Nephron progenitor cell (in vitro differentiated cells): ENCODE data around the gene B4GAT1.

ENCODE experiments used
- DNase-seq: peaks from one replicate; pipeline ENCODE4 v3.0.0; 2021
- H3K27ac Mint-ChIP-seq: 2 replicates; pipeline ENCODE4 v1.8.0; 2021; ENCODE audit warnings: mild to moderate bottlenecking, moderate library complexity, mixed read lengths
- H3K27me3 Mint-ChIP-seq: 2 replicates; pipeline ENCODE4 v1.8.0; 2021; ENCODE audit warnings: mild to moderate bottlenecking, low read depth, mixed read lengths; ENCODE audit not compliant: poor library complexity
- H3K36me3 Mint-ChIP-seq: 2 replicates; pipeline ENCODE4 v1.8.0; 2021; ENCODE audit warnings: low read depth, mixed read lengths
- H3K4me1 Mint-ChIP-seq: 2 replicates; pipeline ENCODE4 v1.8.0; 2021; ENCODE audit warnings: mixed read lengths
- H3K4me3 Mint-ChIP-seq: 2 replicates; pipeline ENCODE4 v1.8.0; 2021; ENCODE audit warnings: mild to moderate bottlenecking, moderate library complexity, mixed read lengths
- H3K9me3 Mint-ChIP-seq: 2 replicates; pipeline ENCODE4 v1.8.0; 2021; ENCODE audit warnings: mild to moderate bottlenecking, moderate library complexity, mixed read lengths
- CTCF ChIP-seq: fragments of 200-600 bp; sonication (generic); IDR thresholded peaks from 2 replicates; pipeline ENCODE4 v1.5.0; 2021; ENCODE audit warnings: antibody characterized with exemption

Gene B4GAT1

GRCh38 chr11:66317723-66318599 lies 29.5 kb downstream of the B4GAT1 start:
- H3K27me3 Mint-ChIP-seq = no peaks in the 10 kb centered on the region
- peak; percentile 37 for DNase-seq
- no peak for TF ChIP-seq CTCF
- H3K36me3 Mint-ChIP-seq = no peaks in the 10 kb centered on the region
- peaks cover 16% of the 10 kb centered on the region for H3K9me3 Mint-ChIP-seq
- H3K27ac Mint-ChIP-seq = peak overlapping the region; percentile 97
- H3K4me1 Mint-ChIP-seq = peaks cover 72% of the 10 kb centered on the region
- peak overlapping the region; percentile 73 for H3K4me3 Mint-ChIP-seq

DNA sequence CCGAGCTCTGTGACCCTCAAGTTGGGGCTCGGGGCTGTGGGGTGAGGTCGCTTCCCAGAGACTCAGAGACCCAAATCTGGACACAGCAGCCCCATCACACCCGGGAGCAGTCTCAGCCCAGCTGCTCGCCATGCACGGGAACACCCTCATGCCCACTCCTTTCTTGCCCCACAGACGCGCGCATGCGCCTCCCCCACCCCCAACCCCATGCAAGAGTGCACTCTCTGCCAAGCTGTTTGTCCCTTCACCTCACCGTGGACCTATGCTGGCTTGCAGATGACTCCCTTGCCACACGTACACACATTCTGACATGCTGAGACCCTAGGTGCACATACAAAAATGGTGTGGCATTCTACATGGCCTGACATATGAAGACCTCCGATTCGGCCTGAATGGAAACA lies 30.1 kb downstream of the B4GAT1 start:
- no peak for DNase-seq
- Mint-ChIP-seq H3K27ac (peak overlapping the region; percentile 97), H3K4me3 (peak overlapping the region; percentile 73), H3K36me3 (no peaks in the 10 kb centered on the region), H3K27me3 (no peaks in the 10 kb centered on the region), H3K4me1 (peaks cover 66% of the 10 kb centered on the region), H3K9me3 (peaks cover 16% of the 10 kb centered on the region)
- no peak for TF ChIP-seq CTCF

DNA sequence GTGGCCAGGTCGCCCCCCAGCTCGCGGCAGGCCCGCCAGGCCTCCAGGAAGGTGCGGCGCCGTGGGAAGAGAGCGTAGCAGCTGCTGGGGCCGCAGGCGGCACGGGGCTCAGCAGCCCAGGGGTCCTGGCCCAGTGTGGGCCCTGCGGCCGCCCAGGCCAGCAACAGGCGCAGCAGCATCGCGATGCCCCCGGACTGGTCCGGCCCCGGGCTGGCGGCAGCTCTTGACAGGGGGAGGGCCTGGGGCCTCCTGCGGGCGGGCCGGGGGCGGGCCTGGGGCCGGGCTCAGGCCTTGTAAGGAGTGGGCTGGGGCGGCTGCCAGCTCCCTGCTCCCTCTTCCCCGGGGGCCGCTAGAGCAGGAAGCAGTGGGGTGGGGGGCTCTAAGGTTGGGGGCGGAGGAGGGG lies 30.6 kb downstream of the B4GAT1 start, which contains the start of gene CD248:
Gene CD248 (minus strand): TSS at position 196 of the 403 bp plus-strand sequence. CDS start 17 bp downstream, at position 179.
- Mint-ChIP-seq H3K4me1 (peaks cover 63% of the 10 kb centered on the region), H3K27ac (peak within 1 kb of the TSS; percentile 97)

DNA sequence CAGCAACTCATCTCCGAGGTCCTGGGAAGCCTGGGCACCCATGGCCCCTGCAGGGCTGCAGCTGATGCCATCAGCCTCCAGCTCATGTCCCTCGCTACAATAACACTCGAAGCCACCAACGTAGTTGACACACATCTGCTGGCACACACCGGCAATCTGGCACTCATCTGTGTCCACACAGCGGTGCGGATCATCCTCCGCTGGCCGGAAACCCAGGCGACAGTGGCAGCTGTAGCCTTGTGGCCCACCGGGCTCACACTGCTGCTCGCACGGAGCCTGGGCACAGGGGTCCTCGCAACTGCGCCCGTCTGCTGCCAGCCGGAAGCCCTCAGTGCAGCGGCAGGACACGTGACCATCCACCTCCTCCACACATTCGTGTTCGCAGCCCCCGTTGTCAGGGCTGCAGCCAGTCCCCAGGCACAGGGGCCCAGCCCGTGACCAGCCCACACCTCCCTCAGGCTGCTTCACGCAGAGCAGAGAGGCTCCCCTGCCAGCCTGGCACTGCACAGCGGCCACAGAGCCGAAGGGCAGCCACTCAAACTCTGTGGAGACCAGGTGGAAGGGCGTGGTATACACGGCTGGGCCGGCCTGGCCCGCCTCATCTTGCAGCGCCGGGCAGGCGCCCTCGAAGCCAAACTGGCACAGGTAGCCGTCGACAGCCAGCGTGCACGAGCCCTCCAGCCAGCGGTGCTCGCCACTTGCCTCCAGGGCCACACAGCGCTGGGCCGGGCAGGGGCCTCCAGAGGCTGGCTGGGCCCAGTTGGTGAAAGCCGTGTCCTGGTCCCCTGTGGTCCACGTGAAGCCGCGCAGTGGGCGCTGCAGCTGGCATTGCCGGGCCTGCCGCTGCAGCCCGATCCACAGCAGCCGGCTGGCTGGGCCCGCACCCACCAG lies 31.3 kb downstream of the B4GAT1 start:
- peak overlapping the region; percentile 75 for H3K4me3 Mint-ChIP-seq
- DNase-seq = no peak
- H3K27ac Mint-ChIP-seq = no peak overlapping the region
- no peaks in the 10 kb centered on the region for H3K36me3 Mint-ChIP-seq
- peaks cover 67% of the 10 kb centered on the region for H3K4me1 Mint-ChIP-seq
- peaks cover 16% of the 10 kb centered on the region for H3K9me3 Mint-ChIP-seq
- no peak for TF ChIP-seq CTCF
- H3K27me3 Mint-ChIP-seq = peaks cover 5% of the 10 kb centered on the region

More for the DNA sequence above, 30.6 kb downstream of the B4GAT1 start, which contains the start of gene CD248:
- TF ChIP-seq CTCF = no peak
- H3K4me3 Mint-ChIP-seq = peak within 1 kb of the TSS; percentile 75
- peaks cover 16% of the 10 kb centered on the region for H3K9me3 Mint-ChIP-seq
- DNase-seq = peak; percentile 66
- H3K27me3 Mint-ChIP-seq = peaks cover 1% of the 10 kb centered on the region
- H3K36me3 Mint-ChIP-seq = no peaks in the 10 kb centered on the region

DNA sequence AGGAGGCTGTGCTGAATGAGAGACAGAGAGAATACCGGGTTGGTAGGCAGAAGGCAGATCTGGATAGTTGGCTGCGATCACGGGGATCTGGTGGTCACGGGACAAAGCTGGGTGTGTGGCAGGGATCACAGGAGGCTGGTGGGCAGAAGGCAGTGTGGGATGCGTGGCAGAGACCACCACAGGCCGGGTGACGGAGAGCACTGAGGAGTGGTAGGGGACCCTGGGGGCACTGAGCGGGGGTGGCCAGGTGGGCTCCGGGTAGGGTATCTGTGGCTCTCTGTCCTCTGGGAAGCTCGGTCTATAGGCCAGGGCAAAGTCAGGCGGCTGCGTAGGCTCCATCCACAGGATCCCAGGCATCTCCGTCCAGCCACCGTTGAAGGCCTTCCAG lies 31.9 kb downstream of the B4GAT1 start:
- H3K9me3 Mint-ChIP-seq = peaks cover 16% of the 10 kb centered on the region
- H3K27me3 Mint-ChIP-seq = peaks cover 5% of the 10 kb centered on the region
- TF ChIP-seq CTCF = no peak
- peak overlapping the region; percentile 75 for H3K4me3 Mint-ChIP-seq
- peak overlapping the region; percentile 52 for H3K27ac Mint-ChIP-seq
- H3K36me3 Mint-ChIP-seq = no peaks in the 10 kb centered on the region
- DNase-seq = no peak
- H3K4me1 Mint-ChIP-seq = peaks cover 69% of the 10 kb centered on the region
